Smooth muscle cell (in vitro differentiated cells): ENCODE measurements around the gene TMEM39A. TPM values are rescaled to one million over a fixed set of nuclear protein-coding genes. Genes with fewer than 3 reads are reported as not detected.

ENCODE experiments used
- DNase-seq: peaks from one replicate; lab custom pipeline; 2025; ENCODE audit not compliant: unreplicated experiment; lab: John Stamatoyannopoulos, UW
- H2AFZ ChIP-seq: fragments of 200-600 bp; sonication (generic); 2 replicates; pipeline ENCODE4 v1.6.0; 2016; ENCODE audit warnings: antibody characterized with exemption, low read depth, mild to moderate bottlenecking
- H3F3A ChIP-seq: fragments of 200-600 bp; sonication (generic); 2 replicates; pipeline ENCODE4 v1.6.0; 2017; ENCODE audit warnings: antibody characterized with exemption, low read depth
- H3K27ac ChIP-seq: fragments of 200-600 bp; sonication (generic); 2 replicates; pipeline ENCODE4 v1.5.1; 2016; ENCODE audit warnings: low read depth, mild to moderate bottlenecking
- H3K27me3 ChIP-seq: fragments of 200-600 bp; sonication (generic); 2 replicates; pipeline ENCODE4 v1.6.1; 2016; ENCODE audit warnings: low read depth, mild to moderate bottlenecking
- H3K36me3 ChIP-seq: fragments of 200-600 bp; sonication (generic); 2 replicates; pipeline ENCODE4 v1.5.1; 2016; ENCODE audit warnings: low read depth
- H3K4me1 ChIP-seq: fragments of 200-600 bp; sonication (generic); 2 replicates; pipeline ENCODE4 v1.5.1; 2016; ENCODE audit warnings: low read depth
- H3K4me2 ChIP-seq: fragments of 200-600 bp; sonication (generic); 2 replicates; pipeline ENCODE4 v1.6.0; 2016; ENCODE audit warnings: mild to moderate bottlenecking
- H3K4me3 ChIP-seq: fragments of 200-600 bp; sonication (generic); 2 replicates; pipeline ENCODE4 v1.5.1; 2016; ENCODE audit warnings: mild to moderate bottlenecking
- H3K79me2 ChIP-seq: fragments of 200-600 bp; sonication (generic); 2 replicates; pipeline ENCODE4 v1.6.0; 2016; ENCODE audit warnings: low read depth, mild to moderate bottlenecking
- H3K9ac ChIP-seq: fragments of 200-600 bp; sonication (generic); 2 replicates; pipeline ENCODE4 v1.6.0; 2016; ENCODE audit warnings: low read depth
- H3K9me3 ChIP-seq: fragments of 200-600 bp; sonication (generic); replicated peaks from 2 replicates; pipeline ENCODE4 v1.5.1; 2016; ENCODE audit warnings: low read depth
- H4K20me1 ChIP-seq: fragments of 200-600 bp; sonication (generic); 2 replicates; pipeline ENCODE4 v1.6.0; 2016; ENCODE audit warnings: low read depth
- CTCF ChIP-seq: fragments of 200-600 bp; sonication (generic); IDR thresholded peaks from 2 replicates; pipeline ENCODE4 v1.5.1; 2017; ENCODE audit warnings: borderline replicate concordance, mild to moderate bottlenecking, antibody characterized with exemption; ENCODE audit not compliant: insufficient read depth, poor library complexity, severe bottlenecking
- WGBS: methylation state at CpG from one replicate; pipeline ENCODE4 v1.1.7; 2016; ENCODE audit warnings: low lambda C conversion rate; 5-methylcytosine and 5-hydroxymethylcytosine counted together
- polyA plus RNA-seq: library from polyadenylated mRNA; unstranded; fragments of >200 nt; fragmentation: Nextera tagmentation; extraction: Ambion mirVana; gene quantifications from 2 replicates; pipeline ENCODE4 v1.2.1, GENCODE V29; 2016
- total RNA-seq: library from RNA; depleted of rRNA; stranded (reverse); fragments of >200 nt; gene quantifications from 2 replicates; pipeline ENCODE4 v1.2.3, GENCODE V29; 2014

Gene TMEM39A
- total and polyA plus RNA-seq, 2 experiments from 2014 or later: 64.6 to 79.2 TPM

- Histone ChIP-seq H3K4me2 (no peak overlapping the region), H4K20me1 (no peaks in the 10 kb centered on the region), H3K4me1 (peaks cover 5% of the 10 kb centered on the region), H3K36me3 (no peaks in the 10 kb centered on the region), H3K4me3 (no peak overlapping the region), H3F3A (peaks cover 4% of the 10 kb centered on the region), H3K79me2 (no peaks in the 10 kb centered on the region), H3K9me3 (no peaks in the 10 kb centered on the region), H3K9ac (no peak overlapping the region), H3K27ac (no peak overlapping the region), H3K27me3 (no peaks in the 10 kb centered on the region), H2AFZ (no peak overlapping the region)
- TF ChIP-seq CTCF: no peak
- DNase-seq: no peak
- WGBS: 92% methylated on average over 3 of the region's 3 CpGs
Measured at GRCh38 chr3:119492810-119493209, 29.4 kb upstream of the TMEM39A start.

- DNase-seq: no peak
- Histone ChIP-seq H3K27ac (no peak overlapping the region), H3K9me3 (no peaks in the 10 kb centered on the region), H3K9ac (no peak overlapping the region), H4K20me1 (no peaks in the 10 kb centered on the region), H2AFZ (no peak overlapping the region), H3K4me3 (no peak overlapping the region), H3K79me2 (no peaks in the 10 kb centered on the region), H3K4me2 (no peak overlapping the region), H3K4me1 (no peaks in the 10 kb centered on the region), H3F3A (peaks cover 4% of the 10 kb centered on the region), H3K36me3 (no peaks in the 10 kb centered on the region), H3K27me3 (no peaks in the 10 kb centered on the region)
- 97% methylated on average over 2 of the region's 2 CpGs for WGBS
- no peak for TF ChIP-seq CTCF
Measured at GRCh38 chr3:119492128-119492527, 28.7 kb upstream of the TMEM39A start.

GRCh38 chr3:119490153-119490552 lies 26.7 kb upstream of the TMEM39A start:
- H3K27ac ChIP-seq: no peak overlapping the region
- H2AFZ ChIP-seq: no peak overlapping the region
- no peaks in the 10 kb centered on the region for H4K20me1 ChIP-seq
- H3K9ac ChIP-seq: no peak overlapping the region
- WGBS: 91% methylated on average over 2 of the region's 2 CpGs
- TF ChIP-seq CTCF: no peak
- no peaks in the 10 kb centered on the region for H3K79me2 ChIP-seq
- no peak for DNase-seq
- H3F3A ChIP-seq: peaks cover 4% of the 10 kb centered on the region
- H3K27me3 ChIP-seq: no peaks in the 10 kb centered on the region
- H3K4me2 ChIP-seq: no peak overlapping the region
- H3K4me1 ChIP-seq: no peaks in the 10 kb centered on the region
- H3K4me3 ChIP-seq: no peak overlapping the region
- no peaks in the 10 kb centered on the region for H3K9me3 ChIP-seq
- H3K36me3 ChIP-seq: no peaks in the 10 kb centered on the region

GRCh38 chr3:119485563-119485962 lies 22.1 kb upstream of the TMEM39A start:
- Histone ChIP-seq H3K27ac (no peak overlapping the region), H3K9me3 (no peaks in the 10 kb centered on the region), H3K79me2 (no peaks in the 10 kb centered on the region), H3F3A (no peaks in the 10 kb centered on the region), H3K9ac (no peak overlapping the region), H3K4me1 (no peaks in the 10 kb centered on the region), H2AFZ (no peak overlapping the region), H3K36me3 (no peaks in the 10 kb centered on the region), H3K4me3 (no peak overlapping the region), H4K20me1 (no peaks in the 10 kb centered on the region), H3K27me3 (no peaks in the 10 kb centered on the region), H3K4me2 (no peak overlapping the region)
- TF ChIP-seq CTCF: no peak
- no peak for DNase-seq
- WGBS: 94% methylated on average over 2 of the region's 2 CpGs
